ENCODE results near the gene TRAPPC3L. TPM values are rescaled to one million over a fixed set of nuclear protein-coding genes. Genes with fewer than 3 reads are reported as not detected.

TRAPPC3L gene
- polyA plus RNA-seq, 1 of the 3 experiments (the other 2 are of a cell fraction): 0.03 TPM

DNA sequence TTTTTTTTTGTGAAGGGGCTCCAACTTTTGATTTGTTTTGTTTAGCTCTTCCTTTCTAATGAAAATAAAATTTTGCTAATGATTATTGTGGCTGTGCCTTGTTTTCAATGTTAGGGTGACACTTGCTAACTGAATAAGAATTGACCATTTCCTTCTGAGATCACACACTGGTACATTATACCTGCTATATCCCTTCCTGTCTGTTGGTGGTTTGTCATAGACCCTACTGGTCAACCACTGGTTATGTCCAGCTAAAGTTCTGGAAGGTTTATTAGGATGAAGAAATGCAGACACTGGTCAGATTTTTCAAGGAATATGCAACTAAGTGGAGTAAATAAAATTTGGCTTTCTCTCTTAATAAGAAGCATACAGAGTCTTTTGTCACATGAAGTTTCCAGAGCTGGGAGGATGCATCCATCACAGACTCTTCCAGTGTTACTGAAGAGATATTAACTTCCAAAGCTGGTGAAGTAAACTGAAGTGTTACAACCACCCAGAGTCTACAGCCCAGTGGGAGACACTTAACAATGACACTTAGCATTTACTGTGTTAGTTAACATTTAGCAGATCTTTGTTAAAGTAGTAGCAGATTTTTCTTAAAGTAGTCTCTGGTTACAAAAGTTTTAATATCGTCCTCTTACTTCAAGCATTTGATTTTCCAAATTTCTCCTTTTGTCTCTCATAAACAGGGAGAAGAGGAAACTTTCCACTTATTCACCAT is 53.7 kb downstream of the TRAPPC3L start:
- ChIA-PET POLR2A (no interaction called here), CTCF (no interaction called here)
- Histone ChIP-seq H3K79me2 (ENCODE audit: insufficient read depth) (no peaks in the 10 kb centered on the region), H3K9ac (no peak overlapping the region), H4K20me1 (ENCODE audit: insufficient read depth) (no peaks in the 10 kb centered on the region), H3K4me3 (ENCODE audit: low read depth in 2 of 2, low read length in 1 of 2) (no peak overlapping the region), H3K9me2 (no peaks in the 10 kb centered on the region), H3K4me1 (ENCODE audit: control insufficient read depth in 1 of 2, insufficient read depth in 2 of 2, low read depth in 1 of 2, low read length in 1 of 2) (no peaks in the 10 kb centered on the region), H3K36me3 (replicated peaks in 1 of 2; ENCODE audit: control insufficient read depth in 1 of 2, insufficient read depth in 2 of 2, low read length in 1 of 2) (no peaks in the 10 kb centered on the region), H3K4me2 (no peak overlapping the region), H3K27ac (ENCODE audit: low read depth in 2 of 2, low read length in 1 of 2) (no peak overlapping the region), H3K9me3 (no peaks in the 10 kb centered on the region), H3K27me3 (ENCODE audit: insufficient read depth) (no peaks in the 10 kb centered on the region), H2AFZ (ENCODE audit: low read depth) (no peak overlapping the region), H3F3A (replicated peaks; ENCODE audit: insufficient read depth) (no peaks in the 10 kb centered on the region)
- no peak for TF ChIP-seq POLR2AphosphoS5 (IDR thresholded peaks at IDR 0.05; ENCODE audit: low read depth, low read length)
- WGBS (ENCODE audit: low lambda C conversion rate): 39% methylated on average over 1 of the region's 1 CpG
- DNase-seq: no peak

- H3K9me2 ChIP-seq: no peaks in the 10 kb centered on the region
- H3K9me3 ChIP-seq: no peaks in the 10 kb centered on the region
- H3K9ac ChIP-seq: no peak overlapping the region
- no peaks in the 10 kb centered on the region for H4K20me1 ChIP-seq (ENCODE audit: insufficient read depth)
- CTCF ChIA-PET: no interaction called here
- no peaks in the 10 kb centered on the region for H3K27me3 ChIP-seq (ENCODE audit: insufficient read depth)
- no peak overlapping the region for H3K4me2 ChIP-seq
- TF ChIP-seq SIN3A (IDR thresholded peaks at IDR 0.05; ENCODE audit: borderline replicate concordance, low read depth, low read length): no peak
- TF ChIP-seq, protein P1, sequence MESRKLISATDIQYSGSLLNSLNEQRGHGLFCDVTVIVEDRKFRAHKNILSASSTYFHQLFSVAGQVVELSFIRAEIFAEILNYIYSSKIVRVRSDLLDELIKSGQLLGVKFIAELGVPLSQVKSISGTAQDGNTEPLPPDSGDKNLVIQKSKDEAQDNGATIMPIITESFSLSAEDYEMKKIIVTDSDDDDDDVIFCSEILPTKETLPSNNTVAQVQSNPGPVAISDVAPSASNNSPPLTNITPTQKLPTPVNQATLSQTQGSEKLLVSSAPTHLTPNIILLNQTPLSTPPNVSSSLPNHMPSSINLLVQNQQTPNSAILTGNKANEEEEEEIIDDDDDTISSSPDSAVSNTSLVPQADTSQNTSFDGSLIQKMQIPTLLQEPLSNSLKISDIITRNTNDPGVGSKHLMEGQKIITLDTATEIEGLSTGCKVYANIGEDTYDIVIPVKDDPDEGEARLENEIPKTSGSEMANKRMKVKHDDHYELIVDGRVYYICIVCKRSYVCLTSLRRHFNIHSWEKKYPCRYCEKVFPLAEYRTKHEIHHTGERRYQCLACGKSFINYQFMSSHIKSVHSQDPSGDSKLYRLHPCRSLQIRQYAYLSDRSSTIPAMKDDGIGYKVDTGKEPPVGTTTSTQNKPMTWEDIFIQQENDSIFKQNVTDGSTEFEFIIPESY (IDR thresholded peaks at IDR 0.05; ENCODE audit: borderline replicate concordance, low read depth): no peak
- no peak for TF ChIP-seq TAF1 (IDR thresholded peaks at IDR 0.05; ENCODE audit: borderline replicate concordance, low read depth, low read length)
- TF ChIP-seq MAX (IDR thresholded peaks at IDR 0.05; ENCODE audit: low read depth): no peak
- no peak for TF ChIP-seq TEAD4 (IDR thresholded peaks at IDR 0.05; ENCODE audit: borderline replicate concordance, insufficient read depth)
- TF ChIP-seq EZH2phosphoT487 (IDR thresholded peaks at IDR 0.05; ENCODE audit: borderline replicate concordance, low read depth): no peak
- TF ChIP-seq, protein P2, sequence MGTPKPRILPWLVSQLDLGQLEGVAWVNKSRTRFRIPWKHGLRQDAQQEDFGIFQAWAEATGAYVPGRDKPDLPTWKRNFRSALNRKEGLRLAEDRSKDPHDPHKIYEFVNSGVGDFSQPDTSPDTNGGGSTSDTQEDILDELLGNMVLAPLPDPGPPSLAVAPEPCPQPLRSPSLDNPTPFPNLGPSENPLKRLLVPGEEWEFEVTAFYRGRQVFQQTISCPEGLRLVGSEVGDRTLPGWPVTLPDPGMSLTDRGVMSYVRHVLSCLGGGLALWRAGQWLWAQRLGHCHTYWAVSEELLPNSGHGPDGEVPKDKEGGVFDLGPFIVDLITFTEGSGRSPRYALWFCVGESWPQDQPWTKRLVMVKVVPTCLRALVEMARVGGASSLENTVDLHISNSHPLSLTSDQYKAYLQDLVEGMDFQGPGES (IDR thresholded peaks at IDR 0.05; ENCODE audit: low read depth, low read length): no peak
- TF ChIP-seq SMC3 (IDR thresholded peaks at IDR 0.05; ENCODE audit: low read depth, low read length): no peak
- TF ChIP-seq, protein P3, sequence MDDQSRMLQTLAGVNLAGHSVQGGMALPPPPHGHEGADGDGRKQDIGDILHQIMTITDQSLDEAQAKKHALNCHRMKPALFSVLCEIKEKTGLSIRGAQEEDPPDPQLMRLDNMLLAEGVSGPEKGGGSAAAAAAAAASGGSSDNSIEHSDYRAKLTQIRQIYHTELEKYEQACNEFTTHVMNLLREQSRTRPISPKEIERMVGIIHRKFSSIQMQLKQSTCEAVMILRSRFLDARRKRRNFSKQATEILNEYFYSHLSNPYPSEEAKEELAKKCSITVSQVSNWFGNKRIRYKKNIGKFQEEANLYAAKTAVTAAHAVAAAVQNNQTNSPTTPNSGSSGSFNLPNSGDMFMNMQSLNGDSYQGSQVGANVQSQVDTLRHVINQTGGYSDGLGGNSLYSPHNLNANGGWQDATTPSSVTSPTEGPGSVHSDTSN (IDR thresholded peaks at IDR 0.05): no peak
- TF ChIP-seq NFIC (IDR thresholded peaks at IDR 0.05; ENCODE audit: borderline replicate concordance): no peak
- TF ChIP-seq FOXM1 (IDR thresholded peaks at IDR 0.05; ENCODE audit: low read depth): no peak
- no peak for TF ChIP-seq EP300 (IDR thresholded peaks at IDR 0.05; ENCODE audit: borderline replicate concordance in 1 of 2, low read depth in 1 of 2, low read length in 1 of 2)
- TF ChIP-seq RFX5 (IDR thresholded peaks at IDR 0.05; ENCODE audit: low read length): no peak
- TF ChIP-seq YY1 (IDR thresholded peaks at IDR 0.05; ENCODE audit: low read depth): no peak
- TF ChIP-seq RAD21 (IDR thresholded peaks at IDR 0.05; ENCODE audit: low read length): no peak
- no peak for TF ChIP-seq ELF1 (IDR thresholded peaks at IDR 0.05)
- TF ChIP-seq CHD2 (IDR thresholded peaks at IDR 0.05; ENCODE audit: low read length, partially characterized antibody): no peak
- POLR2A ChIA-PET: no interaction called here
- DNase-seq: no peak
- no peaks in the 10 kb centered on the region for H3K79me2 ChIP-seq (ENCODE audit: insufficient read depth)
- no peak overlapping the region for H2AFZ ChIP-seq (ENCODE audit: low read depth)
- H3K36me3 ChIP-seq (replicated peaks in 1 of 2; ENCODE audit: control insufficient read depth in 1 of 2, insufficient read depth in 2 of 2, low read length in 1 of 2): no peaks in the 10 kb centered on the region
- H3K4me1 ChIP-seq (ENCODE audit: control insufficient read depth in 1 of 2, insufficient read depth in 2 of 2, low read depth in 1 of 2, low read length in 1 of 2): no peaks in the 10 kb centered on the region; a peak in 1 of 4 replicates
- WGBS (ENCODE audit: low lambda C conversion rate): 40% methylated on average over 5 of the region's 5 CpGs
- no peak overlapping the region for H3K4me3 ChIP-seq (ENCODE audit: low read depth in 2 of 2, low read length in 1 of 2)
- no peak overlapping the region for H3K27ac ChIP-seq (ENCODE audit: low read depth in 2 of 2, low read length in 1 of 2)
- H3F3A ChIP-seq (replicated peaks; ENCODE audit: insufficient read depth): no peaks in the 10 kb centered on the region
Measured at GRCh38 chr6:116485559-116486184, 59.8 kb downstream of the TRAPPC3L start.
